GM13976 (cell line): Measurements from ENCODE around the gene FGD4.

Experiments
- DNase-seq: peaks from one replicate; pipeline ENCODE4 v3.0.0; 2012; ENCODE audit warnings: low spot score
- in situ Hi-C: fragments of 300-500 bp; cut with MboI; formaldehyde crosslinking; loops from one replicate; pipeline ENCODE4 v1.12.0; 2022; ENCODE audit warnings: low sequenced_read_pairs, mixed read lengths, inconsistent platforms; ENCODE audit not compliant: unreplicated experiment
- TF ChIP-seq, protein P1 (sequence below): IDR thresholded peaks from 2 replicates; pipeline ENCODE4 v1.5.1; 2012; ENCODE audit warnings: borderline replicate concordance, mild to moderate bottlenecking; ENCODE audit not compliant: insufficient read depth; ENCODE audit errors: extremely low read depth, missing control alignments, control extremely low read depth

The FGD4 gene

DNA sequence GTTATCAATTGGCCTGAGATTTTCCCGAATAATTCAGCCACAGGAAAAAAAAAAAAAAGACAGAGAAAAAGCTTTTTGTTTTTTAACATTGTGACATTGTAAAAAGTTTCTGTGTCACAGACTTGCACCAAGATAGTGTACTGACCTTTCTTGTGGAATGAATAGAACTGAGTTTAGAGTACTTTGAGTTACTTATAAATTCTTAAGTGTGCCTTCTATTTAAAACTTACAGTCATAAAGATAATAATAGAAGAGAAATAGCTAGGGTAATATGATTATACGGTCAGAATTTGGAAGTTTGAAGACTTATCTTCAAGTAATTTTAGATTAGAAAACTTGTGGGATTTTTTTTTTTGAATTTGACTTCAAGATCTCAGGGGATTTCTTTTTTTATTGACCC is 88.8 kb downstream of the FGD4 start:
- TF ChIP-seq, protein P1, sequence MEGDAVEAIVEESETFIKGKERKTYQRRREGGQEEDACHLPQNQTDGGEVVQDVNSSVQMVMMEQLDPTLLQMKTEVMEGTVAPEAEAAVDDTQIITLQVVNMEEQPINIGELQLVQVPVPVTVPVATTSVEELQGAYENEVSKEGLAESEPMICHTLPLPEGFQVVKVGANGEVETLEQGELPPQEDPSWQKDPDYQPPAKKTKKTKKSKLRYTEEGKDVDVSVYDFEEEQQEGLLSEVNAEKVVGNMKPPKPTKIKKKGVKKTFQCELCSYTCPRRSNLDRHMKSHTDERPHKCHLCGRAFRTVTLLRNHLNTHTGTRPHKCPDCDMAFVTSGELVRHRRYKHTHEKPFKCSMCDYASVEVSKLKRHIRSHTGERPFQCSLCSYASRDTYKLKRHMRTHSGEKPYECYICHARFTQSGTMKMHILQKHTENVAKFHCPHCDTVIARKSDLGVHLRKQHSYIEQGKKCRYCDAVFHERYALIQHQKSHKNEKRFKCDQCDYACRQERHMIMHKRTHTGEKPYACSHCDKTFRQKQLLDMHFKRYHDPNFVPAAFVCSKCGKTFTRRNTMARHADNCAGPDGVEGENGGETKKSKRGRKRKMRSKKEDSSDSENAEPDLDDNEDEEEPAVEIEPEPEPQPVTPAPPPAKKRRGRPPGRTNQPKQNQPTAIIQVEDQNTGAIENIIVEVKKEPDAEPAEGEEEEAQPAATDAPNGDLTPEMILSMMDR, result no peak
- DNase-seq, result no peak
- in situ Hi-C loops, result no loop called here

DNA sequence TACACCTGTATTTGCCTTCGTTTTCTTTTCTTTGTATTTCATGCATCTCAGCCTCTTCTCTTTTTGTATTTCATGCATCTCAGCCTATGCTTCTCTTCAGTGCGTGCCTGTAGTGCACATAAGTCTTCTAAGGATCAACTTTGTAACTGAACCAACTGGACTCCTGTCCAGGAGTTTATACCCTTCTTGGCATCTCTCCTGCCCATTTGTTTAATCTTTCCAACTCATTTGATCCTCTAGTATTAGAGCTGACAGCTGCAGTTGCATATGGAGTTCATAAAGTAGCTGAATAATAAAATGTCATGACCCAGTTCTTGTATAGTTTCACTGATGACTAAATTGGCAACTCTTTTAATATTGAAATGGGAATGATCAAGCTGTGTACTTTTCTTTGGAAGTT is 89.7 kb downstream of the FGD4 start:
- DNase-seq, result no peak
- TF ChIP-seq, protein P1, result no peak
- in situ Hi-C loops, result no loop called here

DNA sequence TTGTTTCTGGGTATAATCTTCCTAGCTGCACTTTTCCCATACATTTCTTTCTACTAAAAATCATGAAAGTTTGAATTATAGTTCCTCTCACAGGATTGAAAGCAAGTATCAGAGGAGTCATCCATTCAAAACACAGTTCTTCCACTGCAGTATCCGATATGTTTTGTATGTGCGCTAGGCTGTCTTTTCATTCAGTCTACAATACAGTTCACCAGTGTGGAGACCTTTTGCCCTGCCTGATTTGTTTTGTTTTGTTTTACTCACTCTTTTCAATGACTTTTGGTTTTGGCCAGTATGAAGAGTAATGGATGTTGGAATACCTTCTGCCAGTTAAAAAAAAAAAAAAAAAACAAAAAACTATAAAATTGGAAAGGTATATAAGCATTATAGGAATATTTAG is 91.4 kb downstream of the FGD4 start:
- TF ChIP-seq, protein P1, result no peak
- DNase-seq, result no peak
- in situ Hi-C loops, result no loop called here

DNA sequence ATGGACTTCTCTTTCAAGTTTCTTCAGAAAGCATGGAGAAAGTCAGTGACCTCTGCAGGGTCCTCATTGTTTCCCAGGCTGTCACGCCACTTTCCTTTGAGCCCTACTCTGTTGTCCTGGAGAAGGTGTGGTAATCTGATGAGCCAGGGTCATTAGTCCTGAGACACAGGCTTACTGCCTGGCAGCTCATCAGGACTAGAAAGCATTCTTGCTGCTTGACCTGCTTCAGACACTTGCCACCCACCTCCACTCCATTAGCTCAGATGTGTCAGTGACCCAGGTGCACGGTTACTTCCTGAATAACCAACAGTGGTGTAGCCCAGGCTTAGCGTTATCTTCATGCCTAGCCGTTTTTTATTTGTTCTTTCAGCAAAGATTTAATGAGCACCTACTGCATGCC is 93.9 kb downstream of the FGD4 start:
- in situ Hi-C loops, result no loop called here
- DNase-seq, result no peak
- TF ChIP-seq, protein P1, result no peak

DNA sequence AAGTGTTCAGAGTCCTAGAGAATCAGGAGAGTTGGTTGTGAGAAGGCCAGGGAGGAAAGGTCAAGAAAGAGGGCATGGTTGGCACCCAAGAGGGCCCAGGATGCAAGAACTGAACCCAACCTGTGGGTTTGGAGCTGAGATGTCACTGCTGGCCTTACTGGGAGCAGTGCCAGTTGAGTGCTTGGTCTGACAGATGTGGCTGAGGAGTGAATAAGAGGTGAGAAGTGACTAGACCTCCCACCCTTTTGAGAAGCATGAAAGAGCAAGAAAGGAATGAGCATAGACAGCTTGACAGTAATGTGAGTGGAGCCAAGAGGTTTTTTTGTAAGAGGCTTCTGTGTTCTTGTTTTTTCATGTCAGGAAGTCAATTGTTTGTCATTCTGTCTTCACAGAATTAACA is 95.3 kb downstream of the FGD4 start:
- no peak for DNase-seq
- TF ChIP-seq, protein P1, result no peak
- in situ Hi-C loops, result no loop called here

DNA sequence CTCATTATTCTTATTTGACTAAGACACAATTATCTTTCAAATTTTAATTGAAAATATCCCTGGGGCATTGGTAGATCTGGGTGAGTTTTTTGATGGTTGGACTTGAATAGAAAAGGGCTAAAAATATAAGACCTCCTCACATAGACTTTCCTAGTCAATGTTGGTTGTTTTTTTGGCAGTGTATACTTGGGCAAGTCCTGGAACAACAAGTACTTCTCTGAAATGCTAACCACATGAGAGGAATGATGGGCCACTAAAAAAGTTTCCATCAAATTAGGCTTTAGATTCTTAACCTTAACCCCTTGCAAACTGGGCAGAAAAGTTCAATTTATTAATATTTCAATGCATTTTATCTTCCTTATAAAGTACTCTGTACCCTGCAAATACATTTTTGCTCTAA is 97.6 kb downstream of the FGD4 start:
- in situ Hi-C loops, result no loop called here
- TF ChIP-seq, protein P1, result no peak
- DNase-seq, result no peak

DNA sequence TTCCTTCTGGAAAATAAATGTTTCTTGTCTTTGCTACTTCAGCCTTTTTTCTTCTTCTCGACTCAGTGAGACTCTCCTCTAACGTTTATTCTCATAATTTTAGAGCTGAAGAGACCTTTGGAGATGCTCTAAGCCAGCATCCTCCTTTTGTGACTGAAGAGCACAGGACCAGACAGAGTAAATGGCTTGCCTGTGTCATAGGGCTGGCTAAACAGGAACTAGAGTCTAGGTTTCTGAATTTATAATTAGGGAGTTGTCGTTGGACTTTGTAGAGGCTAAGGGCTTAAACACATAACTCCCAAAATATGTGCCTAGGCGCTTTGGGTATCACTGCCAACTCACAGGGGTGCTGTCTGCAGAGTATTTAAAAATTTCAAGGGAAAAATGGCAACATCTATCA is 98.5 kb downstream of the FGD4 start:
- in situ Hi-C loops, result no loop called here
- DNase-seq, result no peak
- TF ChIP-seq, protein P1, result no peak
